Brain microvascular endothelial cell (primary cell): Measurements from ENCODE around the gene COL1A1.

ENCODE experiments used
- DNase-seq: peaks from one replicate; pipeline ENCODE4 v3.0.0-alpha.2; 2020
- H3K27ac ChIP-seq: fragments of 250-450 bp; sonication (Bioruptor Pico); 2 replicates; pipeline ENCODE4 v1.5.1; 2020; ENCODE audit warnings: mild to moderate bottlenecking, moderate library complexity
- H3K27me3 ChIP-seq: fragments of 250-450 bp; sonication (Bioruptor Pico); replicated peaks from 2 replicates; pipeline ENCODE4 v1.5.1; 2020; ENCODE audit warnings: mild to moderate bottlenecking
- H3K36me3 ChIP-seq: fragments of 250-450 bp; sonication (Bioruptor Pico); replicated peaks from 2 replicates; pipeline ENCODE4 v1.5.1; 2020; ENCODE audit warnings: mild to moderate bottlenecking
- H3K4me3 ChIP-seq: 2 replicates; pipeline ENCODE4 v1.5.1; 2011; ENCODE audit warnings: low read depth, mild to moderate bottlenecking, control low read depth, low read length, moderate library complexity
- CTCF ChIP-seq: IDR thresholded peaks from 2 replicates; pipeline ENCODE4 v1.5.1; 2011; ENCODE audit warnings: low read depth, mild to moderate bottlenecking, moderate library complexity, low read length, control low read depth, inconsistent platforms; ENCODE audit errors: missing control alignments
- in situ Hi-C: cut with HindIII; loops from 2 replicates; pipeline ENCODE4 v1.10.0; 2017; ENCODE audit warnings: low sequenced_read_pairs, low pct_ligation_motif_present

The COL1A1 gene

GRCh38 chr17:50208611-50209061, 7.2 kb upstream of the COL1A1 start:
- TF ChIP-seq CTCF: no peak
- no peaks in the 10 kb centered on the region for H3K27me3 ChIP-seq
- H3K36me3 ChIP-seq: no peaks in the 10 kb centered on the region
- no peak for DNase-seq
- H3K4me3 ChIP-seq: no peak overlapping the region
- peak overlapping the region; percentile 97 for H3K27ac ChIP-seq
- in situ Hi-C loops: no loop called here

- H3K27me3 ChIP-seq: no peaks in the 10 kb centered on the region
- no peak for DNase-seq
- TF ChIP-seq CTCF: no peak
- peak overlapping the region; percentile 97 for H3K27ac ChIP-seq
- in situ Hi-C loops: no loop called here
- H3K36me3 ChIP-seq: no peaks in the 10 kb centered on the region
- H3K4me3 ChIP-seq: no peak overlapping the region
These were observed 6.5 kb upstream of the COL1A1 start for GRCh38 chr17:50207792-50208567.

GRCh38 chr17:50207315-50207714, 5.9 kb upstream of the COL1A1 start:
- no peaks in the 10 kb centered on the region for H3K27me3 ChIP-seq
- no peak for TF ChIP-seq CTCF
- DNase-seq: no peak
- H3K36me3 ChIP-seq: no peaks in the 10 kb centered on the region
- peak overlapping the region; percentile 20 for H3K27ac ChIP-seq
- H3K4me3 ChIP-seq: no peak overlapping the region
- in situ Hi-C loops: no loop called here

GRCh38 chr17:50206604-50207293, 5.3 kb upstream of the COL1A1 start:
- Histone ChIP-seq H3K27me3 (no peaks in the 10 kb centered on the region), H3K36me3 (no peaks in the 10 kb centered on the region), H3K27ac (peak overlapping the region; percentile 20), H3K4me3 (no peak overlapping the region)
- in situ Hi-C loops: no loop called here
- TF ChIP-seq CTCF: no peak
- no peak for DNase-seq

GRCh38 chr17:50205963-50206505, 4.6 kb upstream of the COL1A1 start:
- TF ChIP-seq CTCF: no peak
- Histone ChIP-seq H3K36me3 (peaks cover 4% of the 10 kb centered on the region), H3K4me3 (no peak overlapping the region), H3K27me3 (no peaks in the 10 kb centered on the region), H3K27ac (peak overlapping the region; percentile 50)
- DNase-seq: no peak
- in situ Hi-C loops: no loop called here
